ENCODE results near the gene DSCAML1.

DNA sequence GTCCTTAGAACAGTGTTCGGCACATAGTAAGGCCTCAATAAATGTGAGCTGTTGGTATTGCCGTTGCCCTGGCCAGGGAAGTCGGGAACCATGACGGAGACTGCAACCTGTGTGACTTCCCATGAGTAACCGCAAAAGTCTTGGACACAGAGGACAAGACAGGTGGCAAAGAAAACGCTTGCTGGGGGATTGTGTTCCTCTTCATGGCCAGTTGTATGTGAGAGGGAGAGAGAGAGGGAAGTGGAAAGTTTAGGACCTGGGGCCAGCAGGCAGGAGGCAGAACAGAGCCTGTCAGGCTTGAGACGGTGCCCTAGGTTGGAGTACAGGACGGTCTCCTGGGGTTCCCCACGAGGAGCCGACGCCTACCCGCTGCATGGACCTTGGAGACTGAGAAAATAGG is 379.2 kb downstream of the DSCAML1 start:
- TF ChIP-seq, protein P1, sequence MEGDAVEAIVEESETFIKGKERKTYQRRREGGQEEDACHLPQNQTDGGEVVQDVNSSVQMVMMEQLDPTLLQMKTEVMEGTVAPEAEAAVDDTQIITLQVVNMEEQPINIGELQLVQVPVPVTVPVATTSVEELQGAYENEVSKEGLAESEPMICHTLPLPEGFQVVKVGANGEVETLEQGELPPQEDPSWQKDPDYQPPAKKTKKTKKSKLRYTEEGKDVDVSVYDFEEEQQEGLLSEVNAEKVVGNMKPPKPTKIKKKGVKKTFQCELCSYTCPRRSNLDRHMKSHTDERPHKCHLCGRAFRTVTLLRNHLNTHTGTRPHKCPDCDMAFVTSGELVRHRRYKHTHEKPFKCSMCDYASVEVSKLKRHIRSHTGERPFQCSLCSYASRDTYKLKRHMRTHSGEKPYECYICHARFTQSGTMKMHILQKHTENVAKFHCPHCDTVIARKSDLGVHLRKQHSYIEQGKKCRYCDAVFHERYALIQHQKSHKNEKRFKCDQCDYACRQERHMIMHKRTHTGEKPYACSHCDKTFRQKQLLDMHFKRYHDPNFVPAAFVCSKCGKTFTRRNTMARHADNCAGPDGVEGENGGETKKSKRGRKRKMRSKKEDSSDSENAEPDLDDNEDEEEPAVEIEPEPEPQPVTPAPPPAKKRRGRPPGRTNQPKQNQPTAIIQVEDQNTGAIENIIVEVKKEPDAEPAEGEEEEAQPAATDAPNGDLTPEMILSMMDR (IDR thresholded peaks at IDR 0.05; ENCODE audit: low read depth, low read length) = no peak
- TF ChIP-seq EZH2phosphoT487 (IDR thresholded peaks at IDR 0.05; ENCODE audit: low read depth) = no peak
